HG03135 (cell line): Measurements from ENCODE around the gene CDC14A.

ENCODE experiments used
- ATAC-seq: cut with Tn5 transposase; IDR thresholded peaks from one replicate; pipeline ENCODE4 v1.9.1; 2021; ENCODE audit warnings: mild to moderate bottlenecking, moderate library complexity; ENCODE audit not compliant: unreplicated experiment

Gene CDC14A

GRCh38 chr1:100441146-100441545 lies 88.8 kb downstream of the CDC14A start:
- ATAC-seq, result no peak

- ATAC-seq, result no peak
Observed at GRCh38 chr1:100441651-100442050, 89.3 kb downstream of the CDC14A start.

- peak; percentile 58 for ATAC-seq
Observed at GRCh38 chr1:100443811-100444571, 91.7 kb downstream of the CDC14A start.

GRCh38 chr1:100445565-100445964 lies 93.3 kb downstream of the CDC14A start:
- ATAC-seq, result no peak

- ATAC-seq, result no peak
Observed at GRCh38 chr1:100448366-100448765, 96.1 kb downstream of the CDC14A start.

GRCh38 chr1:100449477-100449876 lies 97.2 kb downstream of the CDC14A start:
- ATAC-seq, result no peak

DNA sequence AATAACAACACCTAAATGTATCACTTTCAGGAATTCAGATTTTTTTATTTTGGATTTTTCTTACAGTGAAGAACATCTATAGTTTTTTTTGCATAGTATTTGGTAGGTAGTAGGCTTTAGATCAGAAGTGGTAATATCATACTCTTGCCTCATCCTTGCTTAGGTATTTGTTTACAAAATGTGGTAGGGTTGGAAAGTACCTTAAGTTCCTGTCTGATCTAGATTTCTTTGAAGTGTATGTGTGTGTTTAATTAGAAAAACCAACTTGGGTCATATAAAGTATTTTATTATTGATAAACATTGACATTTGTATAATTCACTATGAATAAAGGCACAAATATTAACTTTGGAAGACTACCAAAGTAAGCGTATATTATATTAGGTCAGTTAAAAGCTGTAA lies 100.3 kb downstream of the CDC14A start:
- peak; percentile 65 for ATAC-seq

DNA sequence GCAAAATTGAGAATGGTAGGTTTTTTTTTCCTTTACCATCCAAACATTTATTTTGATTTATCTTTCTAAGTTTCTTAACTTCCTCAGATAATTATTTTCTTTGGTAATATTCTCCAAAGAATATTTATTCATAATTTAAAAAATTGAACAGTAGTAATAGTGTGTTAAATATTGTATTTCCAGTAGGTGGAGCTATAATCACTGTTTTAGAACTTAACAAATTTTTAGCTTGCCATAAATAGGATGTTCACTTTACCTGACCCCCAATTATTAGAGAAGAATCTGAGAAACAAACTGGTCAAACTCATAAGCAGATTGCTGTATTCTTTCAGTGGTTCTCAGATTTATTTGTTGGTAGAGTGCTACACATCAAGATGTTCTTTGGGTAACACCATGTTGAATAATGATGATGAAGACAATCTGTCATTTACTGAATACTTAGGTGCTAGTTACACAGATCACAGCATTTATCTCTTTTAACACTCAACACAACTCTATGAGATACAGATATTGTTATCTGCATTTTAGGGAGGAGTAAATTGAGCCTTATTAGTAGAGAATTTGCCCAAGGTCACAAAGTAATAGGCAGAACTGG lies 103.3 kb downstream of the CDC14A start:
- ATAC-seq, result no peak

DNA sequence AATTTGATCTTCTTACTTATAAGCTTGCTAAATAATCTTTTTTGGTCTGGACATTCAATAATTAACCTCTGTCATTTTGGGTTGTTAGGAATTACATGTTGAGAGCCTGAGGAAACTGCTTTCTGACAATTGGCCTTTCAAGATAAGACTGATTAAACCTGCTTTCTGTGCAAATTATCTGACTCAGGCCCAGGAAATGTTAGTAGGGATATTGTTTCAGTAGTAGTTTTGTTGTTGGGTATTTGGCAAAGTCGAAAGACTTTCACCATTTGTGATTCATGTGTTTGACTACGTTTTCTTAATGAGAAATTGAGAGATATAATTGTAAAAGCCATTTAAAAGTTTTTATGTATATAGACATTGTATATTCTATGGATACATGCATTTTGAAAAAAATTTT lies 104.6 kb downstream of the CDC14A start:
- ATAC-seq, result no peak

DNA sequence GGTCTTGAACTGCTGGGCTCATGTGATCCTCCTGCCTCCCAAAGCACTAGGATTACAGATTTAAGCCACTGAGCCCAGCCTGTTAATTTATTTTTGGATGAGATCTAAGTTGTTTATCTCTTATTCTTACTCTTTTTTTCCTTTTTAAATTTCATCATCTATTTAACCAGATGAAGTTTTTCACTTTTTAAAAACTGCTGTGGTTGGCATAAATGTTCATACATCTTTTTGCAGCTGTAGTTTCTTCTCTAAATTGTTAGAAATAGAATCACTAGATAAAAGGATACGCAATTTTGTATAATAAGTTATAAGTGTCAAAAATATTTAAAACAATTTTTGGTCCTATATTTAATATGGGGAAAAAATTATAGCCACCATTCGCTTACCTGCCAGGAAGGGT lies 105.4 kb downstream of the CDC14A start:
- ATAC-seq, result no peak

DNA sequence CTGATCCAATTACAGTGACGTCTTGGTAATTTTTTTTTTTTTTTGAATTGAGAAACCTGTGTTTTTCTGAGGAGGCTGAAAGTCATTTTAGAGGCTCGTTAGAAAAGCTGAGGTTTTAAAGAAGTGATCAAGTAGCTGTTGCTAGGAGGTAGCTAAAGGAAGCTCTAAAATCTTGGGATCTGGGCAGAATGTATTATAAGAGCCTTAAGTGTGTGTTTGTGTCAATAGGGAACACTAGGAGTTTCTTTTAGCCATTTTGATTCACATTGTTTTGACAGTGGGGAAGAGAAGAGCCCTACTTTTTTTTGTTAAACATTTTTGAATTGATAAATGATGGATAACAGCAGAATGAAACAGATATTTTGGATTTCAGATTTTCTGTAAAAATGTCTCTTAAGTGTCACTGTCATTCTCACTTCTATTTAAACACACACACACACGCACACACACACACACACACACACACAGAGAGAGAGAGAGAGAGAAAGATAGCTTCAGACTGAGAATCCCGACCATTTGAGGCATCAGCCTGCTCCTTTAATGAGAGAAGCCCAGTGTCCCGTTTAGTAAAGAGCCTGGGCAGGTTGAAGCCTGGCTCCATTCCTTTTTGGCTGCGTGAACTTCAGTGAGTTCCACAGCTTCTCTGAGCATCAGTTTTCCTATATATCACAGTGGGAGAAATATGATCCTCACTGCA lies 106.5 kb downstream of the CDC14A start:
- ATAC-seq, result no peak

DNA sequence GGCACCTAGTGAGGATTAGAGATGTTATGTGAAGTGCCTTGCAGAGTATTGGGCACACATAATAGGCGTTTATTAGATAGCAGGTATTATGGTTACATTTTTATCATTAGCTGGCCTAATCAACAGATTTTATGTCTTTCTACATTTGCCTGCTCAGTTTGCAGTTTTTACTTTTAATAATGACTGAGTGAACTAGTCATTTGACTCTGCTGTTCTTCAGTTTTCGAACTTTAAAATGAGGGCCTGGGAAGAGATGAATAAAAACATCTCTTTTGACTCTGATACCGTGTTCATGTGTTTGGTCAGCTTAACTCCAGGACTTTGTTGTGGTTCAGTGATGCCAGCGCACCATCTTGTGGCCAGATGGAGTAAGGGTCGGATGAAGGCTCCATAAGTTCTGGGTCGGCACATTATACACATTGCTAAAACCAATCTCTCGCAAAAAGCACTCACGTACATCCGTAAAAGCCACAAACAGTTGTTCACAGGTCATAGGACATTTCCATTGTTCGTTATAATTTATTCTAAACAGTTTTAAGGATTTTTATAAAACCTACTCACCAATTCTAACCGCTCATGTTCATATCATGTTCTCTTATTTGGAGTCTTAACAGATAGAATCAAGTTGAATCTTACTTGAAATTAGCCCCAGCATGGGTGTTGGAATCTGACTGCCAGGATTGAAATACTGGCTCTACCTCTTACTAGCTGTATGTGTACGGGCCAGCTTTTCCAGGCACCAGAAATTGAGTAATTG lies 107.2 kb downstream of the CDC14A start:
- peak; percentile 86 for ATAC-seq

GRCh38 chr1:100461222-100461621 lies 108.9 kb downstream of the CDC14A start:
- no peak for ATAC-seq

DNA sequence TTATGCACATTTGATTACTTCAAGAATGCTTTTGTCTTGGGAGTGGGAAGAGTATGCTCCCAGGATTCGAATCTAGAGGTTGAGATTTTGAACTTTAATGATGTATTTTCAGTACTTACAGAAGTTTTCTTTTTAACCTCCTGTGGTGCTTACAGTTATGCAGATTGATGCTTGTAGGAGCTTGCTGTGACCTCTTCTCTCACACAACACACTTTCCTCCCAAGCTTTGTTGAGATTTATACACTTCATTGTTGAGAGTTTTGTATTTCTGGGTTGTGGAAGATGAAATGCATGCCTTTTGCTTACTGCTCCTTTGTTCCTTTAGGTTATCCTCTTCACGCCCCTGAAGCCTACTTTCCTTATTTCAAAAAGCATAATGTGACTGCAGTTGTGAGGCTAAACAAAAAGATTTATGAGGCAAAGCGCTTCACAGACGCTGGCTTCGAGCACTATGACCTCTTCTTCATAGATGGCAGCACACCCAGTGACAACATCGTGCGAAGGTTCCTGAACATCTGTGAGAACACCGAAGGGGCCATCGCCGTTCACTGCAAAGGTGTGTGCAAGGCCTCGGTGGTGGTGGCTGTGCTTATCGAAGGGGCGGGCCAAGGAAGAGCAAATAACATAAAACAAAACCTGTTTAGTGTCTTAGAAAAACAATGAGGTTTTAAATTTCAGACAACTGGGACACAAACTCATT lies 110.2 kb downstream of the CDC14A start:
- ATAC-seq, result no peak

DNA sequence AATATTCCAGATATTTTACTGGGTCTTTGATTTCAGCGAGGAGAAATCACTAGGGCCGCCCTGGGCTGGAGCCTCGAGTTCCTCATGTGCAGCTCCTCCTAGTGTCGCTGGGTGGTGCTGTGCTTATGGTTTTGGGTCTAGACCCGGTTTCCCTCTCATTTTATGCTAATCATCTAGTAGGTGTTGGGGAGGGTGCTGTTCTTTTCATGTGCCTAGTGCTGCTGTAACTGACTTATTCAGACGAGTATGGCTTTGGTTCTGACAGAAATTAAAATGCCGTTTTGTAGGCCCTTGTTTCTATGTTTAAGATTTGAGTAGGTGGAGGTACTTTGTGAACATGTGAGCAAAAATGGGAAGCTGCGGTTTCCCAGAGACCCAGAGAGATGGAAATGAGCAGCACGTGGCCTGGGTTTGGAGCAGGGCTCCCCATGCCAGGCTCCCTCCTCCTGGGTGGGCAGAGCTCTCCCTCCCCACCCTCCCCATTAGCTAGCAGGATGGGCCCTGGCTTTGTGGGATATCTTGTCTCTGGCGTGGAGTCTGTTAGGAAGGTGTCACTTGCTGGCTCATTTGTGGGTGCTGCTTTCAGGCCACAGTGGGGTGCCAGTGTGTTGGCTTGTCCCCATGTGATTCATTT lies 111.6 kb downstream of the CDC14A start:
- ATAC-seq, result peak; percentile 88

- no peak for ATAC-seq
Observed at GRCh38 chr1:100469578-100469977, 117.3 kb downstream of the CDC14A start.

- ATAC-seq, result no peak
Observed at GRCh38 chr1:100474834-100475233, 122.5 kb downstream of the CDC14A start.

DNA sequence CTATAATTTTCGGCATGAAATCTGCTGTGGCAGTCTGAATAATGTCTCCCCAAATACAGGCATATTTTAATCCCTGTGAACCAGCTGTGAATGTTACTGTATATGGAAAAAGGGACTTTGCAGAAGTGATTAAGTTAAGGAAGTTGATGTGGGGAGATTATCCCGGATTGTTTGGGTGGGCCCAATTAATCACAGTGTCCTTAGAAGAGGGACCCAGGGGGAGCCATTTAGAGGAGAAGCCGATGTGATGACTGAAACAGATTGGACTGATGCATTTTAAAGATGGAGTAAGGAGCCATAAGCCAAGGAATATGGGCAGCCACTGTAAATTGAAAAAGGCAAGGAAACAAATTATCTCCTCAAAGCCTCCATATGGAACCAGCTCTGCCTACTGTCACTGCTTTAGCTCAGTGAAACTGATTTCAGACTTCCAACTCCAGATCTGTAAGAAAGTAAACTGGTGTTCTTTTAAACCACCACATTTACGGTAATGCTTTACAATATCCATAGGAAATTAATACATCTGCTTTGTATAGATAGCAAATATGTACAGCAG lies 124.5 kb downstream of the CDC14A start:
- no peak for ATAC-seq

DNA sequence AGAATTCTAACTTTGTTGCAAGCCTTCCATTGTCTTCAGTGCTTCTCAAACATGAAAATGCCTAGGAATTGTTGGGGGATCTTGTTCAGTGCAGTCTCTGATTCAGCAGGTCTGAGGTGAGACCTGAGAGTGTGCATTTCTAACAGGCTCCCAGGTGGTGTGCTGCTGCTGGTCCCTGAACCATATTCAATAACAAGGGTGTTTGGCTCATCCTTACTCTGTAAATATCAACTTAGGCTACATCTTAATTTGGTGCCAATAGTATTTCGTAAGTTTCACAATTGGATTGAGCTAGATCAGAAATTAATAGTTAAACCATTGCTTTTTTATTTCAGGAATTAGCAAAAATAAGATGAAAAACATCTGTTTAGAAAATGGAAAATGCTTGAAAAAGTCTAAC lies 126.5 kb downstream of the CDC14A start:
- ATAC-seq, result no peak
